Neural cell (in vitro differentiated cells): ENCODE data around the gene DLG5.

Experiments
- CTCF ChIP-seq: fragments of 450-650 bp; IDR thresholded peaks from 2 replicates; pipeline ENCODE4 v1.5.1; 2014; ENCODE audit warnings: antibody characterized with exemption, mild to moderate bottlenecking, moderate library complexity; ENCODE audit not compliant: poor library complexity, severe bottlenecking
- EZH2 ChIP-seq: fragments of 200-600, 300-800 bp; shearing (Covaris generic), sonication (generic); IDR thresholded peaks from 2 replicates; pipeline ENCODE4 v1.6.1; 2014; ENCODE audit warnings: antibody characterized with exemption, low read length, borderline replicate concordance, mild to moderate bottlenecking; ENCODE audit not compliant: insufficient read depth, poor library complexity, severe bottlenecking
- MXI1 ChIP-seq: fragments of 450-650 bp; conservative IDR thresholded peaks from 2 replicates; pipeline ENCODE4 v1.6.1; 2014; ENCODE audit warnings: antibody characterized with exemption, mild to moderate bottlenecking; ENCODE audit not compliant: poor library complexity, severe bottlenecking
- POLR2AphosphoS5 ChIP-seq: IDR thresholded peaks from 2 replicates; pipeline ENCODE4 v1.6.1; 2012
- TAF1 ChIP-seq: IDR thresholded peaks from 2 replicates; pipeline ENCODE4 v1.6.1; 2012; ENCODE audit warnings: low read depth

GRCh38 chr10:77892021-77892739 lies 34.4 kb downstream of the DLG5 start:
- TF ChIP-seq EZH2 (no peak), MXI1 (no peak), CTCF (no peak), TAF1 (no peak), POLR2AphosphoS5 (no peak)
